Loucy (cell line): ENCODE data around the gene CSHL1.

Experiments
- CTCF ChIP-seq: fragments of 200-600 bp; sonication (generic); conservative IDR thresholded peaks from 2 replicates; pipeline ENCODE4 v1.5.1; 2014; ENCODE audit warnings: mild to moderate bottlenecking, antibody characterized with exemption, low read length
- EZH2phosphoT487 ChIP-seq: fragments of 200-600 bp; IDR thresholded peaks from 2 replicates; pipeline ENCODE4 v1.6.1; 2018; ENCODE audit warnings: antibody characterized with exemption, mild to moderate bottlenecking, moderate library complexity, borderline replicate concordance

GRCh38 chr17:63946440-63947363 is 35.6 kb upstream of the CSHL1 start:
- TF ChIP-seq CTCF (peak; percentile 64), EZH2phosphoT487 (no peak)
